ENCODE measurements around the gene SKAP1.

- TF ChIP-seq JUNB (IDR thresholded peaks at IDR 0.05; ENCODE audit: unreplicated experiment), result no peak
- TF ChIP-seq CTCF (conservative IDR thresholded peaks at IDR 0.05; ENCODE audit: low read depth in 2 of 2), result no peak
- no peak for TF ChIP-seq EZH2 (IDR thresholded peaks at IDR 0.05; ENCODE audit: low read depth, unreplicated experiment)
- TF ChIP-seq POLR2AphosphoS5 (IDR thresholded peaks at IDR 0.05; ENCODE audit: low read depth), result no peak
- no peak for TF ChIP-seq EZH2phosphoT487 (IDR thresholded peaks at IDR 0.05; ENCODE audit: unreplicated experiment)
- no peak for TF ChIP-seq REST (IDR thresholded peaks at IDR 0.05; ENCODE audit: unreplicated experiment)
- no peak for TF ChIP-seq CREB1 (CRISPR knock-in tag; IDR thresholded peaks at IDR 0.05; ENCODE audit: low read depth)
- TF ChIP-seq ZNF114 (CRISPR knock-in tag; IDR thresholded peaks at IDR 0.05), result no peak
- no peak for TF ChIP-seq ETS1 (IDR thresholded peaks at IDR 0.05)
- TF ChIP-seq ZNF331 (CRISPR knock-in tag; IDR thresholded peaks at IDR 0.05; ENCODE audit: low read depth), result no peak
- no peak for TF ChIP-seq STAT1 (IDR thresholded peaks at IDR 0.05; ENCODE audit: unreplicated experiment)
- TF ChIP-seq NANOG (IDR thresholded peaks at IDR 0.05; ENCODE audit: borderline replicate concordance), result no peak
- TF ChIP-seq ZNF462 (CRISPR knock-in tag; IDR thresholded peaks at IDR 0.05), result no peak
These were observed 183.4 kb downstream of the SKAP1 start for GRCh38 chr17:48246612-48247011.

Measured in GM23338 (cell line).